Measurements from ENCODE around the gene EGR4.
"Not testable (repeated sequence)": the region's sequence is repeated elsewhere in the genome, so short reads cannot be mapped to it uniquely, and the experiment has no call there.

Gene EGR4

GRCh38 chr2:73264332-73264606, 29.1 kb downstream of the EGR4 start:
- DNase-seq (ENCODE audit: low read depth), result no peak
- no peak overlapping the region for H3K4me3 ChIP-seq (ENCODE audit: low read length)
- TF ChIP-seq, protein P1, sequence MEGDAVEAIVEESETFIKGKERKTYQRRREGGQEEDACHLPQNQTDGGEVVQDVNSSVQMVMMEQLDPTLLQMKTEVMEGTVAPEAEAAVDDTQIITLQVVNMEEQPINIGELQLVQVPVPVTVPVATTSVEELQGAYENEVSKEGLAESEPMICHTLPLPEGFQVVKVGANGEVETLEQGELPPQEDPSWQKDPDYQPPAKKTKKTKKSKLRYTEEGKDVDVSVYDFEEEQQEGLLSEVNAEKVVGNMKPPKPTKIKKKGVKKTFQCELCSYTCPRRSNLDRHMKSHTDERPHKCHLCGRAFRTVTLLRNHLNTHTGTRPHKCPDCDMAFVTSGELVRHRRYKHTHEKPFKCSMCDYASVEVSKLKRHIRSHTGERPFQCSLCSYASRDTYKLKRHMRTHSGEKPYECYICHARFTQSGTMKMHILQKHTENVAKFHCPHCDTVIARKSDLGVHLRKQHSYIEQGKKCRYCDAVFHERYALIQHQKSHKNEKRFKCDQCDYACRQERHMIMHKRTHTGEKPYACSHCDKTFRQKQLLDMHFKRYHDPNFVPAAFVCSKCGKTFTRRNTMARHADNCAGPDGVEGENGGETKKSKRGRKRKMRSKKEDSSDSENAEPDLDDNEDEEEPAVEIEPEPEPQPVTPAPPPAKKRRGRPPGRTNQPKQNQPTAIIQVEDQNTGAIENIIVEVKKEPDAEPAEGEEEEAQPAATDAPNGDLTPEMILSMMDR (conservative IDR thresholded peaks at IDR 0.05; ENCODE audit: low read depth, low read length), result no peak

GRCh38 chr2:73263540-73264331, 29.6 kb downstream of the EGR4 start:
- no peak overlapping the region for H3K4me3 ChIP-seq (ENCODE audit: low read length)
- TF ChIP-seq, protein P1 (conservative IDR thresholded peaks at IDR 0.05; ENCODE audit: low read depth, low read length), result no peak
- DNase-seq (ENCODE audit: low read depth), result no peak

DNA sequence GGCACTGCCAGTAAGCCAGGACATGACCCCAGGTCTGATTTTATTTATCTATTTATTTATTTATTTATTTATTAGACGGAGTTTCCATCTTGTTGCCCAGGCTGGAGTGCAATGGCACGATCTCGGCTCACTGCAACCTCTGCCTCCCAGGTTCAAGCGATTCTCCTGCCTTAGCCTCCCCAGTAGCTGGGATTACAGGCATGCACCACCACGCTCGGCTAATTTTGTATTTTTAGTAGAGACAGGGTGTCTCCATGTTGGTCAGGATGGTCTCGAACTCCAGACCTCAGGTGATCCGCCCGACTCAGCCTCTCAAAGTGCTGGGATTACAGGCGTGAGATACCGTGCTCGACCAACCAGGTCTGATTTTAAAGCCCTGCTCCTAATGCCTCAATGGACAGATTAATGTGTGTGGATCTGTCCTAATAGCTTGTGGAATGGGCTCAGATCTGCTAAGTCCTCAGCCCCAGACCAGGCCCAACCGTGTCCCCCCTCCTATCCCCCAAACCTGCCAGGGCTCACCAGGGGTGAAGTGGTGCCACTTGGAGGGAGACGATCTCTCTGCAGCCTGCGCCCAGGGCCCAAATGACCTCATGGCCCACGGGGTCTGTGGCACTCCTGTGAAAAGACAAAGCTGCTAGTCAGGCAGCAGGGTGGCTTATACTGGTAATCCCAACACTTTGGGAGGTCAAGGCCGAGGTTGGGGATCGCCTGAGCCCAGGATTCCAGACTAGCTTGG, 30.5 kb downstream of the EGR4 start:
- not testable (repeated sequence) for H3K4me3 ChIP-seq (ENCODE audit: low read length); DNase-seq (ENCODE audit: low read depth)

- no peak for DNase-seq (ENCODE audit: low read depth)
- no peak overlapping the region for H3K4me3 ChIP-seq (ENCODE audit: low read length)
- TF ChIP-seq, protein P1 (conservative IDR thresholded peaks at IDR 0.05; ENCODE audit: low read depth, low read length), result no peak
Measured at GRCh38 chr2:73262108-73262651, 31.2 kb downstream of the EGR4 start.

- DNase-seq (ENCODE audit: low read depth), result no peak
- TF ChIP-seq, protein P1 (conservative IDR thresholded peaks at IDR 0.05; ENCODE audit: low read depth, low read length), result peak; percentile 64
- H3K4me3 ChIP-seq (ENCODE audit: low read length), result no peak overlapping the region
Measured at GRCh38 chr2:73260338-73260984, 32.9 kb downstream of the EGR4 start.

DNA sequence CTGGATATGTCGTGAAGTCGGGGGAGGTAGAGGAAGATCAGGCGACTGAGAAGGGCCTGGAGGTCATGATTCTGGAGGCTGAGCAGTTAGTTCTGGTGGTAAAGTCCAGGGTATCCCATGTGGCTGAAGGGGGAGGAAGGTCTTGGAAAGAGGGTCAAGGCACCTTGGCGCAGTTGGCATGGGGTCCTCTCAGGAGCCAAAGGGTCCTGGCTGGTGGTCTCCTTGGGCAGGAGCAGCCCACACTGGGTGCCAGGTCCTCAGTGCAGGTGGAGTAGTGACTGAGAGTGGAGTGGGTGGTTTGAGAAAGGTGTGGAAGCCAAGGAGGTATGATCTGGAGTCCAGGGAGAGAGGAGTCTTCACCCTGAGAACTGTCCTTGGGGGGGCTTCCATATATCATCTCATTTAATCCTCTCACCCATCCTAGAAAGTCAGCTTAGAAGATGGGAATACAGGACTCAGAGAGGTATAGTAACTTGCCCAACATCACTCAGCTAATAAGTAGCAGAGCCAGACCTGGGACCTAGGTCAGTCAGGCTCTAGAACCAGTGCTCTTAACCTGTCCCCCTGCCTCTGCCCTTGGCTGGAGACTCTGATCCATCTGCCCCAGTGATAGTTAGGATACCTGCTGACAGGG, 33.5 kb downstream of the EGR4 start:
- DNase-seq (ENCODE audit: low read depth), result no peak
- TF ChIP-seq, protein P1 (conservative IDR thresholded peaks at IDR 0.05; ENCODE audit: low read depth, low read length), result no peak
- no peak overlapping the region for H3K4me3 ChIP-seq (ENCODE audit: low read length)

DNA sequence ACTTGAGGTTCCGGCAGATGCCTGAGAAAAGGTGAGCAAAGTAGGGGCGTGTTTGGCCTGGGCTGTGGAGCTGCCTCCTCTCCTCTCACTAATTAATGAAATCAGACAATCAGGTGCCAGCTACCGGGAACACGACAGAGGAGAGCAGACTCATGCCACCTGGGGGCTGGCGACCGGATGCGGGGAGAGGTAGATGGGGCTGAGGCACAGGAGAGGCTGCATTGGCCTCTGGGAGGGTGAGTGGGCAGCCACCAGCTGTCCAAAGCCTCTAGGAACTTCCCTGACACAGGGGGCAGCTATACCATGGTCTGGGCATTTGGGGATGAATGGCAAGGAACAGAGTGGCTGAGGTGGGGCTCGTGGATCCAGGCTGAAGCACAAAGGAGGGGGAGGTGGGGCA, 34.1 kb downstream of the EGR4 start:
- TF ChIP-seq, protein P1 (conservative IDR thresholded peaks at IDR 0.05; ENCODE audit: low read depth, low read length), result no peak
- no peak for DNase-seq (ENCODE audit: low read depth)
- H3K4me3 ChIP-seq (ENCODE audit: low read length), result no peak overlapping the region
